OCI-LY1 (cell line): ENCODE data around the gene CTNNA2.

Experiments
- H2AFZ ChIP-seq: fragments of 200-600 bp; sonication (generic), shearing (Covaris generic); 2 replicates; pipeline ENCODE4 v1.6.0; 2014; ENCODE audit warnings: antibody characterized with exemption, mild to moderate bottlenecking, low read length
- H3F3A ChIP-seq: fragments of 200-600 bp; sonication (generic), shearing (Covaris generic); 2 replicates; pipeline ENCODE4 v1.6.0; 2014; ENCODE audit warnings: mild to moderate bottlenecking, antibody characterized with exemption, low read length, moderate library complexity; ENCODE audit not compliant: insufficient read depth
- H3K27ac ChIP-seq: fragments of 200-600 bp; sonication (generic); 2 replicates; pipeline ENCODE4 v1.5.1; 2014; ENCODE audit warnings: low read length, mixed run types, mild to moderate bottlenecking, low read depth; ENCODE audit not compliant: poor library complexity, severe bottlenecking
- H3K27me3 ChIP-seq: fragments of 200-600 bp; sonication (generic); 2 replicates; pipeline ENCODE4 v1.6.0; 2014; ENCODE audit warnings: antibody characterized with exemption, mild to moderate bottlenecking, low read length, moderate library complexity; ENCODE audit not compliant: insufficient read depth
- H3K36me3 ChIP-seq: fragments of 200-600 bp; sonication (generic); 2 replicates; pipeline ENCODE4 v1.6.1; 2014; ENCODE audit warnings: mild to moderate bottlenecking, antibody characterized with exemption, low read length, moderate library complexity, mixed read lengths; ENCODE audit not compliant: insufficient read depth
- H3K4me1 ChIP-seq: fragments of 200-600 bp; sonication (generic); 2 replicates; pipeline ENCODE4 v1.5.1; 2014; ENCODE audit warnings: mild to moderate bottlenecking, low read length, moderate library complexity; ENCODE audit not compliant: insufficient read depth, severe bottlenecking
- H3K4me2 ChIP-seq: fragments of 200-600 bp; sonication (generic), shearing (Covaris generic); 2 replicates; pipeline ENCODE4 v1.6.1; 2014; ENCODE audit warnings: low read length
- H3K4me3 ChIP-seq: fragments of 200-600 bp; sonication (generic); 2 replicates; pipeline ENCODE4 v1.5.1; 2014; ENCODE audit warnings: low read length, low read depth, mild to moderate bottlenecking, mixed read lengths; ENCODE audit not compliant: poor library complexity, severe bottlenecking
- H3K79me2 ChIP-seq: fragments of 200-600 bp; shearing (Covaris generic); 2 replicates; pipeline ENCODE4 v1.6.1; 2016; ENCODE audit warnings: mixed run types, low read length, mixed read lengths; ENCODE audit not compliant: insufficient read depth
- H3K9ac ChIP-seq: fragments of 200-600 bp; sonication (generic), shearing (Covaris generic); 2 replicates; pipeline ENCODE4 v1.6.1; 2014; ENCODE audit warnings: mild to moderate bottlenecking, low read length, mixed read lengths
- H3K9me2 ChIP-seq: fragments of 200-600 bp; sonication (generic), shearing (Covaris generic); 2 replicates; pipeline ENCODE4 v1.6.1; 2014; ENCODE audit warnings: low read depth, mild to moderate bottlenecking, low read length, mixed read lengths
- H3K9me3 ChIP-seq: fragments of 200-600 bp; shearing (Covaris generic); 2 replicates; pipeline ENCODE4 v1.6.1; 2014; ENCODE audit warnings: low read length, mixed read lengths
- H4K20me1 ChIP-seq: fragments of 200-600 bp; sonication (generic), shearing (Covaris generic); 2 replicates; pipeline ENCODE4 v1.6.0; 2016; ENCODE audit warnings: mild to moderate bottlenecking, low read length; ENCODE audit not compliant: insufficient read depth
- CTCF ChIP-seq: fragments of 200-600 bp; sonication (generic), shearing (Covaris generic); IDR thresholded peaks from 2 replicates; pipeline ENCODE4 v1.5.1; 2017; ENCODE audit warnings: mild to moderate bottlenecking, antibody characterized with exemption, low read length, moderate library complexity, mixed read lengths
- EZH2 ChIP-seq: fragments of 200-600 bp; sonication (generic), shearing (Covaris generic); IDR thresholded peaks from 2 replicates; pipeline ENCODE4 v1.8.0; 2017; ENCODE audit warnings: borderline replicate concordance, mixed run types, mild to moderate bottlenecking, antibody characterized with exemption, low read length, moderate library complexity, mixed read lengths

Gene CTNNA2

GRCh38 chr2:80300954-80301353 is 788.1 kb downstream of the CTNNA2 start:
- Histone ChIP-seq H3F3A (no peaks in the 10 kb centered on the region), H2AFZ (no peak overlapping the region), H3K27ac (no peak overlapping the region), H3K4me2 (no peak overlapping the region), H3K4me1 (no peaks in the 10 kb centered on the region), H3K4me3 (no peak overlapping the region), H3K9me2 (no peaks in the 10 kb centered on the region), H3K27me3 (no peaks in the 10 kb centered on the region), H3K36me3 (no peaks in the 10 kb centered on the region), H3K79me2 (no peaks in the 10 kb centered on the region), H3K9ac (no peak overlapping the region), H3K9me3 (no peaks in the 10 kb centered on the region), H4K20me1 (no peaks in the 10 kb centered on the region)
- TF ChIP-seq CTCF (no peak), EZH2 (no peak)

GRCh38 chr2:80302001-80302313 is 789.1 kb downstream of the CTNNA2 start:
- H3K27me3 ChIP-seq, result no peaks in the 10 kb centered on the region
- no peaks in the 10 kb centered on the region for H3K9me2 ChIP-seq

GRCh38 chr2:80302314-80303005 is 789.6 kb downstream of the CTNNA2 start:
- TF ChIP-seq EZH2, result no peak
- TF ChIP-seq CTCF, result no peak
- no peaks in the 10 kb centered on the region for H3K9me3 ChIP-seq
- H2AFZ ChIP-seq, result no peak overlapping the region
- H3F3A ChIP-seq, result no peaks in the 10 kb centered on the region
- H3K27me3 ChIP-seq, result no peaks in the 10 kb centered on the region
- no peaks in the 10 kb centered on the region for H3K4me1 ChIP-seq
- no peak overlapping the region for H3K4me3 ChIP-seq
- no peak overlapping the region for H3K27ac ChIP-seq
- H4K20me1 ChIP-seq, result no peaks in the 10 kb centered on the region
- no peaks in the 10 kb centered on the region for H3K79me2 ChIP-seq
- no peak overlapping the region for H3K4me2 ChIP-seq
- H3K36me3 ChIP-seq, result no peaks in the 10 kb centered on the region
- H3K9me2 ChIP-seq, result no peaks in the 10 kb centered on the region
- H3K9ac ChIP-seq, result no peak overlapping the region

More at GRCh38 chr2:80302001-80302313, 789.1 kb downstream of the CTNNA2 start:
- H3K79me2 ChIP-seq, result no peaks in the 10 kb centered on the region
- no peaks in the 10 kb centered on the region for H3K9me3 ChIP-seq
- H2AFZ ChIP-seq, result no peak overlapping the region
- no peak overlapping the region for H3K4me2 ChIP-seq
- H3F3A ChIP-seq, result no peaks in the 10 kb centered on the region
- H4K20me1 ChIP-seq, result no peaks in the 10 kb centered on the region
- no peaks in the 10 kb centered on the region for H3K4me1 ChIP-seq
- H3K36me3 ChIP-seq, result no peaks in the 10 kb centered on the region
- no peak overlapping the region for H3K9ac ChIP-seq
- TF ChIP-seq EZH2 (no peak), CTCF (no peak)
- no peak overlapping the region for H3K27ac ChIP-seq
- H3K4me3 ChIP-seq, result no peak overlapping the region
